ENCODE measurements around the gene SLC1A3.

The SLC1A3 gene

DNA sequence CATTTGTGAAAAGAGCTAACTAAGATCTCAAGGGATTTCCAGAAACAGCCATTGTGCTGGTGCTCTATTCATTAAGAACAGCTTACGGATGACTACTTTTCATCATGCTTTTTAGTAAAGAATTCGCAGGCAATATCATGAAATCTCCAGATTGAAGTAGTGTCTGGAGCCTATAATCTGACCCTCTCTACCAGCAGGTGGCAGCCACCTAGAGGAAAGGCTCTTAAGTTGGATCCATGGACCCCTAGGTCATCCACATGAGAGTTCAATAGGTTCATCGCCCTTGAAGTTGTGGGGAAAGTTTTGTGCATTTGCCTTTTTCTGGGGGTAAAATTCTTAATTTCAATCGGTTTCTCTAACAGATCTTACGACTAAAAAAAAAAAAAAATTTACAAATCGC lies 82.3 kb downstream of the SLC1A3 start:
- no peak for DNase-seq (ENCODE audit: low read depth)

- DNase-seq (ENCODE audit: low read depth): no peak
These were observed 82.8 kb downstream of the SLC1A3 start for GRCh38 chr5:36689225-36689624.

DNA sequence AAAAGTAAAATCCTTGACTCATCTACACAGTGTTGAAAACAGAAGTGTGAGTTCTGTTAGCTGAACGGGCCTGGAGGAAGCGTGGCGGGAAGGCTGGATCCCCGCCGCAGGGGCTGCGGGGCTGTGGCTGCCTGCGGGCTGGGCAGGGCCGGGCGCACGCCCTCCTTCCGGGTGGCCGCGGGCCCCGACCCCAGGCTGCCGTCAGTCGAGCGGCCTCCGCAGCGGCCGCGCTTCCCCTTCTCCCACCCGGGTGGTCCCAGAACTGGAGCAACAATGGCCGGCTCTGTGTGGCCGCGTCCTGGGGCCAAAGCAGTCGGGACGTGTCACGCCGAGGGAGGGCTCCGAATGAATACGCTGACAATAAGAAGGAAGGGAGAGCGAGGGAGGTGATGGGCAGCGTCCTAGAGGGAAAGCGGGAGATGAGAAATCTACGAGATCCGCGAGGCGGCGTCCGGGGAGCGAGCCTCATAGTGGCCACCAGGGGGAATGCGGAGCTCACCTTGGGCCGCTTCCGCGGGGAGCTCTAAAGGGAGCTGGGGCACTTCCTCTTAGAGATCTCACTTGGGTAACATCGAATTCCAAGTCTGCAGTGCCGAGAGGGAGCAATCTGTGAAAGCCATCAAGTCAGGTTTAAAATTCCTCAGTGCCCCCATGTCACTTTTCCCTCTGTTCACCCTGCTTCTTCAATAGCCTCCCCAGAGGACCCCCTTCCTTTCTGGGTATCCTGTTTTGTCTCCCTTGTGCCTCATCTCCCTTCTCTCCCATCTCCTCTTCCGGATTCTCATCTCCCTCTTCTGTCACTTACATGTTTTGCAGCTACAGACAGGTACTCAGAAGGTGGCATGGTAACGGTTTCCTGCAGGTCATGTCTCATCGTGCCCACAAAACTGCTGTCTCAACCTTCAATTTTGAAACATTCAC lies 83.9 kb downstream of the SLC1A3 start:
- peak; percentile 51 for DNase-seq (ENCODE audit: low read depth)

DNA sequence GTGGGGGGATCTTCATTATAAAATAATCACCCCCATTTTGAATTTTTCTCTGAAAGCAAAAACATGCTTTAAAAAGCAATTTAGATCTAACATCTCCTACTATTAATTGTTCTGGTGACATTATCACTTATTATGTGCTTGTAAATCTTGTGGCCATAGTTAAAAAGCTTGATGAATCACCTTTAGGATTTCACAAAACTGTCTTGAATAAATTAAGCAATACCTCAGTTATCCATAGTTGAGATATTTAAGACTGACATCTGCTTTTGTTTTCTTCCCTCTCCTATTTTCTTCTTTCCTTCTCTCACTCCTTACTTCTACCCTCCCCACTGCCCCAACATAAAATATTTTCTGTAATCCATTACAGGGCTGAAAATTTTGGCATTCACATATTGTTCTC lies 84.8 kb downstream of the SLC1A3 start:
- no peak for DNase-seq (ENCODE audit: low read depth)

GRCh38 chr5:36691696-36692371 lies 85.4 kb downstream of the SLC1A3 start:
- DNase-seq (ENCODE audit: low read depth): no peak

DNA sequence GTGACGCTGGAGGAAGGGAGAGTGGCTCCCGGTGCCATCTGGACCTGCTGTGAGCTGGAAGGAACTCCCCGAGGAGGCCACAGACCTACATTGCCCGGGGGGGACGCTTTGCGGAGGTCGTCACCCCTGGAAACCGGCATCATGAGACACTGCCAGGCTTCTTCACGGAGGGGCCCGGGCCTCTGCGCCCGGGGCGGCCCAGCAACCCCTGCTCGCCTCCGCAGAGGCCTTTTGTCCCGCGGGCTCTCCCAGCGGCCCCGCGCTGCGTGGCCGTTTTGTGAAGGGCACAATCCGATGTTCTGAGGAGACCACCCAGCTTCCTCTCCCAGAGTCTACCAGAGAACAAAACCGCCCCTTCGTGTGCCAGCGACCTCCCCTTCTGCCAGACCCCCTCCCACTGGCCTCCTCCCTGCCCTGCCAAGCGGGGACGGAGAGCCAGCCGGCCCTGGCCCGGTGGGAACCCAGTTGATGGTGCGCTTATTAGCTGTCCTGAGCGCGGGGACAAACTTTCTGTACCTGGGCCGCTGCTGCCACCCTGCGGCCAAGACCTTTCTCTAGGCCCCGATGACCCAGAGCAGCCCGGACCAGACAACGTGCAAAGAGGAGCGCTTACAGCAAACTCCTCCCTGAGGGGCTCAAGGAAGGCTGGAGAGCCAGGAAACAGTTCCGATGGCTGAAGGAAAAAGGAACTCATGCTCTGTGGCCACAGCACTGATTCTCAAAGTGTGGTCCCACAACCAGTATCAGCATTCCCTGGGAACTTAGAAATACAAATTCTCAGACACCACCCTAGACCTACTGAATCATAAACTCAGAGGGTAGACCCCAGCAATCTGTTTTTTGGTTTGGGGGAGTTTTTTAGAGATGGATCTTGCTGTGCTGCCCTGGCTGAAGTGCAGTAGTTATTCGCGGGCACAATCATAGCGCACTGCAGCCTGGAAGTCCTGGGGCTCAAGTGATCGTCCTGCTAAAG lies 86.7 kb downstream of the SLC1A3 start:
- no peak for DNase-seq (ENCODE audit: low read depth)

DNA sequence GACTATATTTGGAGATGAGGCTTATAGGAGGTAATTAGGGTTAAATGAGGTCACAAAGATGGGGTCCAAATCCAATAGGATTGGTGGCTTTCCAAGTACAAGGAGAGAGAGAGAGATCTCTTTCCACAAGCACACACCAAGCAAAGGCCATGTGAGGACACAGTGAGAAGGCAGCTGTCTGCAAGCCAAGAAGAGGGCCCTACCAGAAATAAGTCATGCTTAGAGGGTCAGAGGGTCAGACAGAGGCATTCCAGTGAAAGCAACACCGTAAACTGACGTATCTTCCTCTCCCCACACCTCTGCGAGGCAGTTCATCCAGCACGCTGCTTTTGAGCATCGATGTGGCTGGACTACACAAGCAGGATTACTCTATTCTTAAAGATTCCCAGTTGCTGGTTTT lies 87.9 kb downstream of the SLC1A3 start:
- DNase-seq (ENCODE audit: low read depth): no peak

DNA sequence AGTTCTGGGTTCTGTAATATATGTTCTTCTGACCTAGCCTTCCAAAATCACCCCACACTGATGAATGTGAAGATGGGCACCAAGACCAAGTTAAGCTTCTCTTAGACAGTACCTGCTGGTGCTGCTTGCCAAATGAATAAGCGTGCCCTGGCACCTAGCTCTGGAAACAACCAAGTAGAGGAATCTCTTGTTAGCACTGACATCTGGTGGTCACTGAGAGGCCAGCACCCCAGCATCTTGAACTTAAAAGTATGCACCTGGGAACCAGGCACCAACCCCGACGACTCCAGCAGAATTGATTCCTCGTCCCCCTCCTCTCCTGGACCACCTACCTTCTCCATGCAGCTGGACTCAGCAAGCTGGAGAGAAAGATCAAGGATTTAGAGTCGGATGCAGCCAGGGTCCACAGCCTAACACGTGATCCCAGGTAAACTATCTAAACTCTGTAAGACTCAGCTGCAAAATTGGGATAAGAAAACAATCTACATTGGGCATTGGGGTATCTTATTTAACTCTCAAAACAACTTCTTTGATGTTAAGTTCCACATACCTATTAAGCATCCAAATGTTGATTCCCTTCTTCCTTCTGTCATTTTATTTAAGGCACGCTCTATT lies 89.8 kb downstream of the SLC1A3 start:
- peak; percentile 20 for DNase-seq (ENCODE audit: low read depth)

GRCh38 chr5:36698031-36698430 lies 91.6 kb downstream of the SLC1A3 start:
- DNase-seq (ENCODE audit: low read depth): no peak

GRCh38 chr5:36701085-36701698 lies 94.8 kb downstream of the SLC1A3 start:
- no peak for DNase-seq (ENCODE audit: low read depth)

- no peak for DNase-seq (ENCODE audit: low read depth)
These were observed 96.9 kb downstream of the SLC1A3 start for GRCh38 chr5:36703245-36703860.

DNA sequence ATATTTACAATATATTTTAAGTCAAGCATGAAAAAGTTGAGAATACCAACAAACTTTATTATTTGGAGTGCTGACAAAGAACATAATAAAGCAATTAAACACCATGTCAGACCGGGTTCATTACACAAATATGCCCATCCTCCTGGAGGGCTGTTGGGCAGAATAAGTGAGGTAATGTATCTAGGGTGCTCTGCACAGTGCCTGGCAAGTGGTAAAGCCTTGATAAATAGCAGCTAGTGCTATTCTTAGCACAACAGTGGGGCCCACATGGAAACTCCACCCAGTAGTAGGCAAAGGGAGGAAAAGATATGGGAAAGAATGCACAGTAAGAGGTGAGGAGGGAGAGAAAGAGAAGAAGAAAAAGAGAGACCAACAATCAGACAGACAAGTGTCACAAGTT lies 97.7 kb downstream of the SLC1A3 start:
- DNase-seq (ENCODE audit: low read depth): no peak

DNA sequence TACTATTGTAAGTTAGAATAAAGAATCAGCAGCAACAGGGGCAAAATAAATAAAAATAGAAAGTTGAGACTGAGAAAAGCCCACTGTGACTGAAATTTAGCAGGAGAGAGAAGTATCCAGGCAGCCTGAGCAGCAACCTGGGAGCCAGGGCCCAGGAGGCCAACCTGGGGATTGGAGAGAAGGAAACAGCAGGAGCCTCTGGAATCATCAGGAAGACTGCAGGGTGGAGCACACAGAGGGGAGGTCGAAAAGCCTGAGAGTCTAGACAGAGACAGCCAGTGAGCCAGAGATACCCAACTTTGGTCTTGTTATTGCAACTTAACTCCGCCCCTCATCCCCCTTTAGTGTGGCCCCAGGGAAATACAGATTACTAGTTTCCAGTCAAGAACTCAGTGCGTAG lies 98.6 kb downstream of the SLC1A3 start:
- no peak for DNase-seq (ENCODE audit: low read depth)

DNA sequence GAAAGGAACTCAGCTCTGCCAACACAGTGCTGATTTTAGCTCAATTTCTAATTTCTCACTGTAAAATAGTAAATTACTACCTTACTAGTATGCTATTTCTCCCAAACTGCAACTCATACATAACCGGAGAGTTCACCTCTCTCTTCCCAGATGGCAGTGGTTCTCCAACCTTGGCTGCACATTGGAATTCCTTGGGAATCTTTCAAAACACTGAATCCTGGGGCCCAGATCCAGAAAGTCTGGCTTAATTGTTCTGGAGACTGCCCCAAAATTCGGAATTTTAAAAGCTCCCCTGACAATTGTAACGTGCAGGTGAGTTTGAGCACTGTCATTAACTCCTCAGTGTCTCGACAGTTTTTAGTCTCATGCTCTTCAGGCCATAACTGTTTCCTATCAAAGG lies 100.3 kb downstream of the SLC1A3 start:
- DNase-seq (ENCODE audit: low read depth): no peak

GRCh38 chr5:36708996-36709395 lies 102.6 kb downstream of the SLC1A3 start:
- no peak for DNase-seq (ENCODE audit: low read depth)

- DNase-seq (ENCODE audit: low read depth): no peak
These were observed 103.6 kb downstream of the SLC1A3 start for GRCh38 chr5:36710039-36710438.

- no peak for DNase-seq (ENCODE audit: low read depth)
These were observed 106.3 kb downstream of the SLC1A3 start for GRCh38 chr5:36712706-36713105.

DNA sequence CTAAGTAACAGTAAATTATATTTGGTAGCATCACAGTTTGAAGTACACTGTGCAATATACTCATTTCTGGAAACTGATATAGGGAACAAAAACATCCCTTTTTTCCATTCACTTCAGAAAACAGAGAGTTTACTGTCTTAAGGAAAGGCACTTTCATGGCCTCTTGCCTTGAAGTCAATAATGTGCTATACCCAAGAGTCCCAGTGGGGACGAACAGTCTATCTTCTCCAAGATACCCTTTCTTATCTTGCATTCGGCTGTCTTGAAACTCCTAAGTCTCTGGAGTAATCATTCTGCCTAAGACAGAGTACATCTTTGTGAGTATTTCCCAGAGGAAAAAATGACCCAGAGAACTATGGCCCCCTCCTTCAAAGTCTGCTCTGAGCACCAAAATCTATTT lies 107.1 kb downstream of the SLC1A3 start:
- DNase-seq (ENCODE audit: low read depth): no peak

DNA sequence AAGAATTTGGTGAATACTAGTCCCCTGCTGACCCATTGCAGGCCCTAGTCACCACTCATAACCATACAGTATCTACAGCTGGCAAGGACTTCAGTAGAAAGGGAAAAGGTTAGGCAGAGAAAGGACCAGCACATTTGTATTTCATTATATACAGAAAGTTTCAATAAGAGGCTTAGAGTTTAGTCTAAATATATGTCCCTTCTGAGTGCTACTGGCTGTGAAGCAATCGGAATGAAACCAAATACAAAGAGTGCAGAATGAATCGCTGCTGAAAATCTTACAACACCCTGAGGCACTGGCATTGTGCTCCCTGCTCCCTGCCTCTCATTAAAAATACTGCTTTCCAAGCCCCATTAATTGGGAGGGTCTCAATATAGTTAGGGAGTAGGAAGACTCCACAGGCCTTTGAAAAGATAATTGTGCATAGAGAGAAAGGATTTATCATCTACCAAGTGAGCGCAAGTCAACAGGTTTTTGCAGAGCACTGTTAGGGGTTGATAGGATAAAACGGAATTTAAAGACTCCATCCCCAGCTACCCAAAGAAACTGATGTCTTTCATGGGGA lies 110.8 kb downstream of the SLC1A3 start:
- no peak for DNase-seq (ENCODE audit: low read depth)

GRCh38 chr5:36719282-36719681 lies 112.9 kb downstream of the SLC1A3 start:
- no peak for DNase-seq (ENCODE audit: low read depth)

GRCh38 chr5:36720688-36721087 lies 114.3 kb downstream of the SLC1A3 start:
- no peak for DNase-seq (ENCODE audit: low read depth)
